GM19455 (cell line): ENCODE results near the gene SLC2A11.

Experiments
- ATAC-seq: cut with Tn5 transposase; IDR thresholded peaks from one replicate; pipeline ENCODE4 v1.9.1; 2021; ENCODE audit not compliant: unreplicated experiment

SLC2A11 gene

GRCh38 chr22:23857606-23858483 lies at the start of gene SLC2A11:
Gene SLC2A11, plus strand, starts transcription at chr22:23857875. Its CDS starts 125 bp downstream, at chr22:23858000.
- peak; percentile 92 for ATAC-seq

GRCh38 chr22:23812378-23812777 lies 45.3 kb upstream of the SLC2A11 start:
- no peak for ATAC-seq

GRCh38 chr22:23815541-23816155 lies 42.0 kb upstream of the SLC2A11 start:
- ATAC-seq, result no peak

- no peak for ATAC-seq
These were observed 41.3 kb upstream of the SLC2A11 start for GRCh38 chr22:23816156-23816976.

GRCh38 chr22:23817146-23817545 lies 40.5 kb upstream of the SLC2A11 start:
- ATAC-seq, result no peak

- no peak for ATAC-seq
These were observed 39.1 kb upstream of the SLC2A11 start for GRCh38 chr22:23818541-23818940.

- no peak for ATAC-seq
These were observed 36.9 kb upstream of the SLC2A11 start for GRCh38 chr22:23820748-23821211.

- ATAC-seq, result no peak
These were observed 35.5 kb upstream of the SLC2A11 start for GRCh38 chr22:23822101-23822671.

- no peak for ATAC-seq
These were observed 34.3 kb upstream of the SLC2A11 start for GRCh38 chr22:23823331-23823791.

- no peak for ATAC-seq
These were observed 33.0 kb upstream of the SLC2A11 start for GRCh38 chr22:23824476-23825245.

- ATAC-seq, result no peak
These were observed 32.3 kb upstream of the SLC2A11 start for GRCh38 chr22:23825246-23825905.

- no peak for ATAC-seq
These were observed 30.9 kb upstream of the SLC2A11 start for GRCh38 chr22:23826510-23827350.

- no peak for ATAC-seq
These were observed 30.2 kb upstream of the SLC2A11 start for GRCh38 chr22:23827351-23827995.

GRCh38 chr22:23828800-23829680 lies 28.6 kb upstream of the SLC2A11 start:
- ATAC-seq, result no peak

GRCh38 chr22:23829845-23830372 lies 27.8 kb upstream of the SLC2A11 start:
- ATAC-seq, result no peak

GRCh38 chr22:23831261-23831660 lies 26.4 kb upstream of the SLC2A11 start:
- ATAC-seq, result no peak

GRCh38 chr22:23831781-23832180 lies 25.9 kb upstream of the SLC2A11 start:
- no peak for ATAC-seq
